ENCODE measurements around the gene SOCS1. TPM values are rescaled to one million over a fixed set of nuclear protein-coding genes. Genes with fewer than 3 reads are reported as not detected.

SOCS1 gene
- total RNA-seq, 1 donor from 2014 or later, result 76.2 TPM

DNA sequence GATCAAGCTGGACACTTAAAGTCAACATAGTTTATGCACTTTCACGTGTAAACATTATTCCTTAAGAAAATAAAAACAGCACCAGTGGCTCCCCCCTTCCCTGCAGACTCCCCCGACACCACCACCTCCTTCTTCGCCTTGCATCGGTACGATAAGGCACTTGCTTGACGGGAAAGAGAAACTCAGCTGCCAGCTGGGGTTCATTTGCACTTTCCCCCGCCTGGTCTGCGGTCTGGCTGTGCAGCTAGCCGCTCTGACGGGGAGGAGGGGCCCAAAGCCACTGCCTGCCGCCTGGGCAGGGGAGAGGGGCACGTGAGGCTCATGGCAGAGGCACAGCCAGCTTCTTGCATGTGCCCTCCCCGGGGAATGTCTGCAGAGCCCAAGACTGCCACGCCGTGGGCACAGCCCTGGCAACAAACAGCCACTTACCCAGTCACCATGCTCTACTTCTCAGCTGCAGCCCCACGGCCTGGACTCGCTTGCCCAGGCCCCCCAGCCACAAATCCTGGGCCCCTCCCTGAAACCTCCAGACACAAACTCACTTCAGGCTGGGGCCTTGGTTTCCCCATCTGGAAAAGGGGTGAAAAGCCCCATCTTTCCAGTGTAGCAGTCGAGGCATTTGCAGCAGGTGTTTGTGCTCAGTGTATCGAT, 41.6 kb upstream of the SOCS1 start:
- Mint-ChIP-seq H3K4me1 (peaks cover 72% of the 10 kb centered on the region), H3K27ac (peak overlapping the region; percentile 85), H3K27me3 (no peaks in the 10 kb centered on the region), H3K4me3 (peak overlapping the region; percentile 73), H3K36me3 (ENCODE audit: low read depth) (no peaks in the 10 kb centered on the region), H3K9me3 (no peaks in the 10 kb centered on the region)
- ChIA-PET CTCF (interaction anchor here (0.6 to 4.3 kb wide), 21 partner anchors 9 to 344 kb away, joined by 3 to 94 read pairs (median 6); partner anchors contain the start of genes PRM2 and SOCS1), POLR2A (interaction anchor here (0.5 to 5.7 kb wide), 29 partner anchors 11 to 333 kb away, joined by 3 to 197 read pairs (median 7); partner anchors contain the start of gene SOCS1)
- intact Hi-C loops (cut with micrococcal nuclease), result loop anchor here (1.0 to 5.0 kb wide), 9 partner anchors 11 to 332 kb away; partner anchors contain the start of genes RMI2 and SOCS1
- DNase-seq (peak; percentile 85), ATAC-seq (ENCODE audit: low read depth) (peak; percentile 97)
- TF ChIP-seq, protein P1, sequence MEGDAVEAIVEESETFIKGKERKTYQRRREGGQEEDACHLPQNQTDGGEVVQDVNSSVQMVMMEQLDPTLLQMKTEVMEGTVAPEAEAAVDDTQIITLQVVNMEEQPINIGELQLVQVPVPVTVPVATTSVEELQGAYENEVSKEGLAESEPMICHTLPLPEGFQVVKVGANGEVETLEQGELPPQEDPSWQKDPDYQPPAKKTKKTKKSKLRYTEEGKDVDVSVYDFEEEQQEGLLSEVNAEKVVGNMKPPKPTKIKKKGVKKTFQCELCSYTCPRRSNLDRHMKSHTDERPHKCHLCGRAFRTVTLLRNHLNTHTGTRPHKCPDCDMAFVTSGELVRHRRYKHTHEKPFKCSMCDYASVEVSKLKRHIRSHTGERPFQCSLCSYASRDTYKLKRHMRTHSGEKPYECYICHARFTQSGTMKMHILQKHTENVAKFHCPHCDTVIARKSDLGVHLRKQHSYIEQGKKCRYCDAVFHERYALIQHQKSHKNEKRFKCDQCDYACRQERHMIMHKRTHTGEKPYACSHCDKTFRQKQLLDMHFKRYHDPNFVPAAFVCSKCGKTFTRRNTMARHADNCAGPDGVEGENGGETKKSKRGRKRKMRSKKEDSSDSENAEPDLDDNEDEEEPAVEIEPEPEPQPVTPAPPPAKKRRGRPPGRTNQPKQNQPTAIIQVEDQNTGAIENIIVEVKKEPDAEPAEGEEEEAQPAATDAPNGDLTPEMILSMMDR (IDR thresholded peaks at IDR 0.05), result no peak

- ATAC-seq (ENCODE audit: low read depth), result no peak
- no peaks in the 10 kb centered on the region for H3K27me3 Mint-ChIP-seq
- ChIA-PET CTCF (interaction anchor here (0.6 to 4.3 kb wide), 18 partner anchors 8 to 332 kb away, joined by 3 to 94 read pairs (median 6); partner anchors contain the start of genes PRM2 and SOCS1), POLR2A (interaction anchor here (0.5 to 5.7 kb wide), 29 partner anchors 10 to 332 kb away, joined by 3 to 197 read pairs (median 7); partner anchors contain the start of gene SOCS1)
- peak overlapping the region; percentile 85 for H3K27ac Mint-ChIP-seq
- no peaks in the 10 kb centered on the region for H3K9me3 Mint-ChIP-seq
- peaks cover 72% of the 10 kb centered on the region for H3K4me1 Mint-ChIP-seq
- no peaks in the 10 kb centered on the region for H3K36me3 Mint-ChIP-seq (ENCODE audit: low read depth)
- H3K4me3 Mint-ChIP-seq, result peak overlapping the region; percentile 73
- intact Hi-C loops (cut with micrococcal nuclease), result loop anchor here (1.0 to 5.0 kb wide), 9 partner anchors 11 to 332 kb away; partner anchors contain the start of genes RMI2 and SOCS1
- TF ChIP-seq, protein P1 (IDR thresholded peaks at IDR 0.05), result no peak
- DNase-seq, result no peak
Measured at GRCh38 chr16:11296706-11297491, 40.9 kb upstream of the SOCS1 start.

DNA sequence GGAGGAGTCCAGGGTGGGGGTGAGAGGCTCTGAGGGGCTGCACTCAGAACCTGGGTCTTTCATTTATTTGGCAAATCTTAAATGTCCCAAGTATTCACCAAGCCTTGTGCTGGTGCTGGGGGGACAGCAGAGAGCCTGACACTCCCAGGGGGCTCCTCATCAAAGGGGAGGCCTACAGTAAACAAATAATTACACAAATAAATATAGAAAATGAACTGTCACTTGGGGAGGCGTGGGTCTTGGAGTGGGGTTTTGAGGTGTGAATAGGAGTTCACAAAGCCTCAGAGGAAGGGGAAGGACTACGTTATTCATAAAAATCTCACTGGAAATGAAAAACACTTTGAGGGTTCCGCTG, 40.3 kb upstream of the SOCS1 start:
- CTCF ChIA-PET, result interaction anchor here (2.0 to 4.3 kb wide), 4 partner anchors 13 to 325 kb away, joined by 7 to 94 read pairs (median 26); partner anchors contain the start of gene SOCS1
- no peaks in the 10 kb centered on the region for H3K36me3 Mint-ChIP-seq (ENCODE audit: low read depth)
- ATAC-seq (ENCODE audit: low read depth) (no peak), DNase-seq (no peak)
- POLR2A ChIA-PET, result interaction anchor here (0.8 to 5.7 kb wide), 6 partner anchors 14 to 57 kb away, joined by 3 to 197 read pairs (median 76); partner anchors contain the start of gene SOCS1
- no peaks in the 10 kb centered on the region for H3K9me3 Mint-ChIP-seq
- H3K4me1 Mint-ChIP-seq, result peaks cover 70% of the 10 kb centered on the region
- H3K4me3 Mint-ChIP-seq, result peak overlapping the region; percentile 57
- H3K27ac Mint-ChIP-seq, result no peak overlapping the region
- TF ChIP-seq, protein P1 (IDR thresholded peaks at IDR 0.05), result no peak
- no peaks in the 10 kb centered on the region for H3K27me3 Mint-ChIP-seq
- intact Hi-C loops (cut with micrococcal nuclease), result loop anchor here (2.0 to 5.0 kb wide), 2 partner anchors 18 to 219 kb away; no protein-coding TSS in a partner anchor

GRCh38 chr16:11295672-11296071, 39.7 kb upstream of the SOCS1 start:
- Mint-ChIP-seq H3K9me3 (no peaks in the 10 kb centered on the region), H3K4me3 (no peak overlapping the region), H3K27me3 (no peaks in the 10 kb centered on the region), H3K4me1 (peaks cover 70% of the 10 kb centered on the region), H3K36me3 (ENCODE audit: low read depth) (no peaks in the 10 kb centered on the region), H3K27ac (no peak overlapping the region)
- intact Hi-C loops (cut with micrococcal nuclease), result loop anchor here (2.0 to 5.0 kb wide), 2 partner anchors 17 to 218 kb away; no protein-coding TSS in a partner anchor
- ATAC-seq (ENCODE audit: low read depth) (no peak), DNase-seq (no peak)
- ChIA-PET POLR2A (interaction anchor here (2.0 to 5.7 kb wide), 2 partner anchors 13 to 39 kb away, joined by 11 to 197 read pairs; partner anchors contain the start of gene SOCS1), CTCF (no interaction called here)
- TF ChIP-seq, protein P1 (IDR thresholded peaks at IDR 0.05), result no peak

All from activated B cell treated with CpG ODN at 0.5 μM for 24 hours (primary cell).